ENCODE measurements around the gene GGTLC2.

- TF ChIP-seq, protein P1, sequence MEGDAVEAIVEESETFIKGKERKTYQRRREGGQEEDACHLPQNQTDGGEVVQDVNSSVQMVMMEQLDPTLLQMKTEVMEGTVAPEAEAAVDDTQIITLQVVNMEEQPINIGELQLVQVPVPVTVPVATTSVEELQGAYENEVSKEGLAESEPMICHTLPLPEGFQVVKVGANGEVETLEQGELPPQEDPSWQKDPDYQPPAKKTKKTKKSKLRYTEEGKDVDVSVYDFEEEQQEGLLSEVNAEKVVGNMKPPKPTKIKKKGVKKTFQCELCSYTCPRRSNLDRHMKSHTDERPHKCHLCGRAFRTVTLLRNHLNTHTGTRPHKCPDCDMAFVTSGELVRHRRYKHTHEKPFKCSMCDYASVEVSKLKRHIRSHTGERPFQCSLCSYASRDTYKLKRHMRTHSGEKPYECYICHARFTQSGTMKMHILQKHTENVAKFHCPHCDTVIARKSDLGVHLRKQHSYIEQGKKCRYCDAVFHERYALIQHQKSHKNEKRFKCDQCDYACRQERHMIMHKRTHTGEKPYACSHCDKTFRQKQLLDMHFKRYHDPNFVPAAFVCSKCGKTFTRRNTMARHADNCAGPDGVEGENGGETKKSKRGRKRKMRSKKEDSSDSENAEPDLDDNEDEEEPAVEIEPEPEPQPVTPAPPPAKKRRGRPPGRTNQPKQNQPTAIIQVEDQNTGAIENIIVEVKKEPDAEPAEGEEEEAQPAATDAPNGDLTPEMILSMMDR (IDR thresholded peaks at IDR 0.05) = no peak
- TF ChIP-seq POLR2A (IDR thresholded peaks at IDR 0.05) = no peak
Measured at GRCh38 chr22:22691055-22691454, 46.6 kb downstream of the GGTLC2 start.

Measured in heart left ventricle (tissue), 13 donors.